ENCODE measurements around the gene STARD13.
A peak's percentile ranks its signal among the peaks of the same experiment; 100 is the strongest.

Gene STARD13

GRCh38 chr13:33079960-33080359 is 205.6 kb downstream of the STARD13 start:
- H3K27me3 ChIP-seq (ENCODE audit: insufficient read depth, poor library complexity, severe bottlenecking), result no peaks in the 10 kb centered on the region
- no peak overlapping the region for H3K27ac ChIP-seq (replicated peaks)
- DNase-seq (ENCODE audit: low read depth in 1 of 2, low spot score in 1 of 2), result peak in 1 of 2 experiments; percentile 57
- peak; percentile 62; the same call in 1 of the 2 replicates for TF ChIP-seq SPI1 (IDR thresholded peaks at IDR 0.05; ENCODE audit: borderline replicate concordance, low read depth)
- no peak for TF ChIP-seq GABPA (IDR thresholded peaks at IDR 0.05; ENCODE audit: low read depth)
- H3K4me3 ChIP-seq (replicated peaks; ENCODE audit: insufficient read depth, low read length), result no peak overlapping the region

GRCh38 chr13:33078263-33078662 is 207.3 kb downstream of the STARD13 start:
- Histone ChIP-seq H3K27me3 (ENCODE audit: insufficient read depth, poor library complexity, severe bottlenecking) (no peaks in the 10 kb centered on the region), H3K27ac (replicated peaks) (no peak overlapping the region), H3K4me3 (replicated peaks; ENCODE audit: insufficient read depth, low read length) (no peak overlapping the region)
- no peak for DNase-seq (ENCODE audit: low read depth in 1 of 2, low spot score in 1 of 2)
- TF ChIP-seq CTCF (IDR thresholded peaks at IDR 0.05; ENCODE audit: insufficient read depth, low read length) (no peak), POLR2AphosphoS5 (IDR thresholded peaks at IDR 0.05; ENCODE audit: low read depth) (no peak), GABPA (IDR thresholded peaks at IDR 0.05; ENCODE audit: low read depth) (no peak), SPI1 (IDR thresholded peaks at IDR 0.05; ENCODE audit: borderline replicate concordance, low read depth) (no peak), REST (IDR thresholded peaks at IDR 0.05; ENCODE audit: insufficient replicate concordance, low read depth) (no peak)

- TF ChIP-seq POLR2AphosphoS5 (IDR thresholded peaks at IDR 0.05; ENCODE audit: low read depth) (no peak), CTCF (IDR thresholded peaks at IDR 0.05; ENCODE audit: insufficient read depth, low read length) (no peak), GABPA (IDR thresholded peaks at IDR 0.05; ENCODE audit: low read depth) (no peak), REST (IDR thresholded peaks at IDR 0.05; ENCODE audit: insufficient replicate concordance, low read depth) (no peak), SPI1 (IDR thresholded peaks at IDR 0.05; ENCODE audit: borderline replicate concordance, low read depth) (no peak)
- Histone ChIP-seq H3K27me3 (ENCODE audit: insufficient read depth, poor library complexity, severe bottlenecking) (no peaks in the 10 kb centered on the region), H3K27ac (replicated peaks) (no peak overlapping the region), H3K4me3 (replicated peaks; ENCODE audit: insufficient read depth, low read length) (no peak overlapping the region)
- DNase-seq (ENCODE audit: low read depth in 1 of 2, low spot score in 1 of 2), result no peak
Observed at GRCh38 chr13:33076001-33076992, 209.3 kb downstream of the STARD13 start.

GRCh38 chr13:33073338-33073737 is 212.2 kb downstream of the STARD13 start:
- Histone ChIP-seq H3K4me3 (replicated peaks; ENCODE audit: insufficient read depth, low read length) (no peak overlapping the region), H3K27ac (replicated peaks) (no peak overlapping the region), H3K27me3 (ENCODE audit: insufficient read depth, poor library complexity, severe bottlenecking) (no peaks in the 10 kb centered on the region)
- no peak for DNase-seq (ENCODE audit: low read depth in 1 of 2, low spot score in 1 of 2)
- TF ChIP-seq CTCF (IDR thresholded peaks at IDR 0.05; ENCODE audit: insufficient read depth, low read length) (no peak), SPI1 (IDR thresholded peaks at IDR 0.05; ENCODE audit: borderline replicate concordance, low read depth) (no peak), POLR2AphosphoS5 (IDR thresholded peaks at IDR 0.05; ENCODE audit: low read depth) (no peak), GABPA (IDR thresholded peaks at IDR 0.05; ENCODE audit: low read depth) (no peak), REST (IDR thresholded peaks at IDR 0.05; ENCODE audit: insufficient replicate concordance, low read depth) (no peak)
